ENCODE measurements around the gene NKAIN2. TPM values are rescaled to one million over a fixed set of nuclear protein-coding genes. Genes with fewer than 3 reads are reported as not detected.

Gene NKAIN2
- total and polyA plus RNA-seq, 5 donors from 2014 or later: not detected

DNA sequence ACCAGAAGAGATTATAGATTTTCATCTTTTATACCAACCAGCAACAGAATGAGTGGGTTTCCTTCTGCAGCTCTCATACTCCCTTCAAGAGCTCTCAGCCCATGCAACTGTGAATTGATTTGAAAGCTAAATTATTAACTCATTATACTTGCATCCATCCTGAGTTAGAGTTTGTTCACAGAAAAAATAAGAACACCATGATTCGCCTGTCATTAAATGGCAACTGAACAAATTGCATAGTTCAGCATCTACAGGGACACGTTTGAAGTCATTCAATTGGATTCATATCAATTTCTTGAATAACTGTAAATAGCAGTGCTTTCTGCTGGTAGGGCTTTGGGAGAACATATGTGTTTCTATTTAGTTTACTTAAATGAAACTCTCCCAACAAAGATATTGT lies 65.7 kb downstream of the NKAIN2 start:
- no peak overlapping the region for H3K4me3 Mint-ChIP-seq
- ATAC-seq (ENCODE audit: low read depth in 2 of 2) (no peak), DNase-seq (no peak)
- Histone ChIP-seq H3K27me3 (ENCODE audit: control insufficient read depth, insufficient read depth, low read length) (no peaks in the 10 kb centered on the region), H3K9me3 (ENCODE audit: control insufficient read depth in 2 of 2, low read length in 2 of 2) (peaks cover 0 to 3% of the 10 kb centered on the region in 2 experiments), H3K36me3 (ENCODE audit: control insufficient read depth, insufficient read depth, low read length) (no peaks in the 10 kb centered on the region), H3K4me3 (ENCODE audit: low read depth, low read length) (no peak overlapping the region), H3K27ac (ENCODE audit: insufficient read depth, low read length, poor library complexity, severe bottlenecking) (no peak overlapping the region), H3K4me1 (ENCODE audit: control insufficient read depth, insufficient read depth, low read length, poor library complexity, severe bottlenecking) (no peaks in the 10 kb centered on the region)
- H3K9me3 Mint-ChIP-seq: peaks cover 0 to 12% (median 3%) of the 10 kb centered on the region in 7 donors
- no peaks in the 10 kb centered on the region for H3K27me3 Mint-ChIP-seq
- H3K27ac Mint-ChIP-seq: no peak overlapping the region
- H3K4me1 Mint-ChIP-seq: no peaks in the 10 kb centered on the region
- H3K36me3 Mint-ChIP-seq: no peaks in the 10 kb centered on the region

DNA sequence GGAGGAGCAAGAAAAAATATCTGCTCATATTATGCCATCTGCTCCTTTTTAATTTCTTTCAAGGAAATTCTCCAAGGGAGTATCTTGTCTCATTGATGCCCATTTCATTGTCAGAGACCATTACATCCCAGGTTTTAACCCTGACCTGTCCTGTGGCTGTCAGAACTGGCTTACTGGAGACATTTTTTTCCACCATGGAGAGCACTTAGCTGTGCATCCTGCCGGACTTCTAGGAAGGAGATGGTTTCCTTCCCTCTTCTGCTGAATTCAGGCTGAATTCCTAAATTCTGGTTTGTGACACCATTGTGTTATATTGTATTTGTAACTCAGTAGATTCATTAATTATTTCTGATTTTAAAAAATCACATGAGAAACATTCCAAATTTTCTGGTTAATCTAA lies 70.3 kb downstream of the NKAIN2 start:
- peaks cover 0 to 3% of the 10 kb centered on the region in 2 experiments for H3K9me3 ChIP-seq (ENCODE audit: control insufficient read depth in 2 of 2, low read length in 2 of 2)
- ATAC-seq (ENCODE audit: low read depth in 2 of 2) (no peak), DNase-seq (no peak)
- H3K4me3 ChIP-seq (ENCODE audit: low read depth, low read length): no peak overlapping the region
- no peaks in the 10 kb centered on the region for H3K27me3 Mint-ChIP-seq
- H3K27ac ChIP-seq (ENCODE audit: insufficient read depth, low read length, poor library complexity, severe bottlenecking): no peak overlapping the region
- no peaks in the 10 kb centered on the region for H3K4me1 ChIP-seq (ENCODE audit: control insufficient read depth, insufficient read depth, low read length, poor library complexity, severe bottlenecking)
- H3K27ac Mint-ChIP-seq: no peak overlapping the region
- no peaks in the 10 kb centered on the region for H3K4me1 Mint-ChIP-seq
- H3K27me3 ChIP-seq (ENCODE audit: control insufficient read depth, insufficient read depth, low read length): no peaks in the 10 kb centered on the region
- peaks cover 0 to 14% (median 5%) of the 10 kb centered on the region in 7 donors for H3K9me3 Mint-ChIP-seq
- no peaks in the 10 kb centered on the region for H3K36me3 Mint-ChIP-seq
- no peak overlapping the region for H3K4me3 Mint-ChIP-seq
- no peaks in the 10 kb centered on the region for H3K36me3 ChIP-seq (ENCODE audit: control insufficient read depth, insufficient read depth, low read length)

DNA sequence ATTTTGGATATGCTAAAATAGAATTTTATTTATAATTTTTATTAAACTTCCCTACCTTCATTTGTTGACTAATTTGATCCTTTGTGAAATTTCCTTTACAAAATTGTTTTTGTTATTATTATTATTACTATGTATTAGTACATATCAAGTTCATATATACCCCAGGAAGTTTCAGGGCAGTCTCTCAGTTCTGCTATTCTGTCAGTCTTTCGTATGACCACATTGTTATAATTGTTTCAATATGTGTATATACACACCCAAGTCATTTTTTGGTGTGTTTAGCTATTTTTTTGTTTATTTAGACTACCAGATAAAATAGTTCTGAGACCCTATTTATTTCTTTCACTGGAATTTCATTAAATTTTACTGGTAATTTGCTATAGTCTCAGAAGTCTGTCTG lies 72.1 kb downstream of the NKAIN2 start:
- H3K4me1 Mint-ChIP-seq: no peaks in the 10 kb centered on the region
- Histone ChIP-seq H3K27ac (ENCODE audit: insufficient read depth, low read length, poor library complexity, severe bottlenecking) (no peak overlapping the region), H3K4me3 (ENCODE audit: low read depth, low read length) (no peak overlapping the region), H3K4me1 (ENCODE audit: control insufficient read depth, insufficient read depth, low read length, poor library complexity, severe bottlenecking) (no peaks in the 10 kb centered on the region), H3K9me3 (ENCODE audit: control insufficient read depth in 2 of 2, low read length in 2 of 2) (peaks cover 0 to 3% of the 10 kb centered on the region in 2 experiments), H3K27me3 (ENCODE audit: control insufficient read depth, insufficient read depth, low read length) (no peaks in the 10 kb centered on the region), H3K36me3 (ENCODE audit: control insufficient read depth, insufficient read depth, low read length) (no peaks in the 10 kb centered on the region)
- H3K27me3 Mint-ChIP-seq: no peaks in the 10 kb centered on the region
- H3K4me3 Mint-ChIP-seq: no peak overlapping the region
- no peak overlapping the region for H3K27ac Mint-ChIP-seq
- ATAC-seq (ENCODE audit: low read depth in 2 of 2): no peak
- peaks cover 0 to 18% (median 5%) of the 10 kb centered on the region in 7 donors for H3K9me3 Mint-ChIP-seq
- no peaks in the 10 kb centered on the region for H3K36me3 Mint-ChIP-seq
- no peak for DNase-seq

DNA sequence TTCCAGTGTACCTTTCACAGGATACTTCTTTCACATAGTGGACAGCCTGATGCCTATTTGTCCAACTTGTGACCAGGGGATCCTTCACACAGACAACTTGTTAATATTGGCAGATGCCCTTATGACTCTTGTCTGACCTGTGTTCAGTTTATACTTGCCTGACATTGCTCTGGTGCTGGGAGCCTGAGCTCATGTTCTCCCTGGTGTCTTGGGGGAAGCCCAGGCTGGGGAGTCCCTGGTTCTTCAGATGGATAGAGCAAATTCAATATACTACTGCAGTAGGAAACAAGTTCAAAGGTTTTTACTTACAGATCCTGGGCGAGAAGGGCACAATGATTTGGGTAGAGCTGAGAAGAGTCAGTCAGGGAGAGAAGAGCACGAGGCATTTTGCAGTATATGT lies 76.1 kb downstream of the NKAIN2 start:
- Histone ChIP-seq H3K36me3 (ENCODE audit: control insufficient read depth, insufficient read depth, low read length) (no peaks in the 10 kb centered on the region), H3K9me3 (ENCODE audit: control insufficient read depth in 2 of 2, low read length in 2 of 2) (no peaks in the 10 kb centered on the region), H3K4me3 (ENCODE audit: low read depth, low read length) (no peak overlapping the region), H3K4me1 (ENCODE audit: control insufficient read depth, insufficient read depth, low read length, poor library complexity, severe bottlenecking) (no peaks in the 10 kb centered on the region), H3K27me3 (ENCODE audit: control insufficient read depth, insufficient read depth, low read length) (no peaks in the 10 kb centered on the region), H3K27ac (ENCODE audit: insufficient read depth, low read length, poor library complexity, severe bottlenecking) (no peak overlapping the region)
- no peak for ATAC-seq (ENCODE audit: low read depth in 2 of 2)
- H3K27me3 Mint-ChIP-seq: no peaks in the 10 kb centered on the region
- no peaks in the 10 kb centered on the region for H3K36me3 Mint-ChIP-seq
- no peaks in the 10 kb centered on the region for H3K4me1 Mint-ChIP-seq
- H3K4me3 Mint-ChIP-seq: no peak overlapping the region
- no peak overlapping the region for H3K27ac Mint-ChIP-seq
- H3K9me3 Mint-ChIP-seq: peaks cover 0 to 11% (median 4%) of the 10 kb centered on the region in 7 donors
- no peak for DNase-seq

DNA sequence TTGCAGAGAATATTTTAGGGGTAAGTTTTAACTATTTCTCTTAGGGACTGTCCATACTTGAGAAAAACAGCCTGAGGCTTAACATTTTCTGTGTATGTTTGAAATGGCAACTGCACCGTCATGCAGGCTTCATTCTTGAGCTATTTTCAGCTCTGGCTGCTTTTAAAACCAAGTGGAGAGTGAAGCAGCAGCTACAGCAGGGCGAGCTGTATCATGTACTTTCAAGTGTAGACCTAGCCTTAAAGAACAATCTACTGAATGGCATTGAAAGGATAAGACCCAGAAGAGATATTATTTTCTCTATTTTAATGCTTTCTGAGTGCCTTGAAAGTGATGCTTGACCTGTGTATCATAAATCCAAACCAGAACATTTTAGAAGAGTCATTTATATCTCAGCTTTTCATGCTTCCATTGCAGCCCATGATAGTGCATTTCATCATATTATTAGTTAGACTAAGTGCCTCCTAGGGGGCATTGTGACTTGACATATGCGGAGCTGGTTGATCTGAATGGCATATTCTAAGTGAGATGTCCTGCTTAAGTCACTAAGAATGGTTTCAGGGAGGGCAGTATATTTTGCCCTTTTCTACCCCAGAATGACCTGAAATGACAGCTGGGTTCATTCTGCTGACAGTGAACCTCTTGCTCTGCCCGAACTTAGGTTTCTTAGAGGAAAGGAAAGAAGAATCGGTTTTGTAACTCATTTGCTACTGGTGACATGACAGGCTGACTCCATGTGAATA lies 85.3 kb downstream of the NKAIN2 start:
- H3K9me3 Mint-ChIP-seq: peaks cover 0 to 12% (median 2%) of the 10 kb centered on the region in 7 donors
- no peak overlapping the region for H3K27ac Mint-ChIP-seq
- Histone ChIP-seq H3K36me3 (ENCODE audit: control insufficient read depth, insufficient read depth, low read length) (no peaks in the 10 kb centered on the region), H3K9me3 (ENCODE audit: control insufficient read depth in 2 of 2, low read length in 2 of 2) (no peaks in the 10 kb centered on the region), H3K4me3 (ENCODE audit: low read depth, low read length) (no peak overlapping the region), H3K4me1 (ENCODE audit: control insufficient read depth, insufficient read depth, low read length, poor library complexity, severe bottlenecking) (no peaks in the 10 kb centered on the region), H3K27me3 (ENCODE audit: control insufficient read depth, insufficient read depth, low read length) (no peaks in the 10 kb centered on the region), H3K27ac (ENCODE audit: insufficient read depth, low read length, poor library complexity, severe bottlenecking) (no peak overlapping the region)
- no peak for ATAC-seq (ENCODE audit: low read depth in 2 of 2)
- no peaks in the 10 kb centered on the region for H3K4me1 Mint-ChIP-seq
- no peaks in the 10 kb centered on the region for H3K27me3 Mint-ChIP-seq
- no peaks in the 10 kb centered on the region for H3K36me3 Mint-ChIP-seq
- H3K4me3 Mint-ChIP-seq: no peak overlapping the region
- DNase-seq: no peak

DNA sequence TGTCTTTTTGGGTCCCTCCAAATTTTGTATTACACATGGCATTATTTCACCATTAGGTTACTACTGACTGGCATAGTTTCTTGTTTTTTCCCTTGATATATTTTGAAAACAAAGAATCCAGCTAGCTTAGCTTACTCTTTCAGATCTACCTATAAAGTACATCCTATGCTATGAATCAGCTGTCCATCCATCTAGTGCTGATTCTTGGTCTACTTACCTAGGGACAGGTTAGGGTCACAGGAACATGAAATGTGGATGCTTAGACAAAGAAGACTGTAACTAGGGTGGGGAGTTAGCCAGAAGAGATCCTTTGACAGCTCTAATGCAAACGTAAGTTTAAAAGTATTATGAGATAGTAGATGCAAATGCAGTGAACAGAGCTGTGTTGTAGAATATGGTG lies 91.7 kb downstream of the NKAIN2 start:
- no peak overlapping the region for H3K27ac ChIP-seq (ENCODE audit: insufficient read depth, low read length, poor library complexity, severe bottlenecking)
- H3K27me3 ChIP-seq (ENCODE audit: control insufficient read depth, insufficient read depth, low read length): no peaks in the 10 kb centered on the region
- no peaks in the 10 kb centered on the region for H3K36me3 ChIP-seq (ENCODE audit: control insufficient read depth, insufficient read depth, low read length)
- DNase-seq (no peak), ATAC-seq (ENCODE audit: low read depth in 2 of 2) (no peak)
- H3K4me1 ChIP-seq (ENCODE audit: control insufficient read depth, insufficient read depth, low read length, poor library complexity, severe bottlenecking): no peaks in the 10 kb centered on the region
- Mint-ChIP-seq H3K27me3 (no peaks in the 10 kb centered on the region), H3K4me1 (no peaks in the 10 kb centered on the region), H3K9me3 (peaks cover 0 to 14% (median 4%) of the 10 kb centered on the region in 7 donors), H3K4me3 (no peak overlapping the region), H3K27ac (no peak overlapping the region), H3K36me3 (no peaks in the 10 kb centered on the region)
- peaks cover 0 to 4% of the 10 kb centered on the region in 2 experiments for H3K9me3 ChIP-seq (ENCODE audit: control insufficient read depth in 2 of 2, low read length in 2 of 2)
- no peak overlapping the region for H3K4me3 ChIP-seq (ENCODE audit: low read depth, low read length)

DNA sequence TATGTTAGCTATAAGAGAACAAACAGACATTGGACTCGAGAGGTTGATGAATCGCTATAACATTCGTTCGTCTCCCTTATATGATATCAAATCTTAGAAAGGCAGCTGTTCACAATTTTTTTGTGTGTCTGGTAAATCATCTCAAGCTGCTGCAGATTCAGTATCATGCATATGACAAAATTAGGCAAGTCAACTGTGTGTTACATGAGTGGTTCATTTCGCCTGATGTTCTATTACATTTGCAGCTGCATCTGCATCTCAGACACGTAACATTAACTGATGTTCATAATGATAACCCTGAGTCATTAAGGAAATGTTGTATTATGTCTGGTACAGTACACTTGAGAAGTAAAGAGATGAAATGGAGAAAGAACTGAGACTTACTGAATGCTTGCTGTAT lies 92.1 kb downstream of the NKAIN2 start:
- Histone ChIP-seq H3K27me3 (ENCODE audit: control insufficient read depth, insufficient read depth, low read length) (no peaks in the 10 kb centered on the region), H3K4me1 (ENCODE audit: control insufficient read depth, insufficient read depth, low read length, poor library complexity, severe bottlenecking) (no peaks in the 10 kb centered on the region), H3K4me3 (ENCODE audit: low read depth, low read length) (no peak overlapping the region), H3K36me3 (ENCODE audit: control insufficient read depth, insufficient read depth, low read length) (no peaks in the 10 kb centered on the region), H3K9me3 (ENCODE audit: control insufficient read depth in 2 of 2, low read length in 2 of 2) (peaks cover 0 to 4% of the 10 kb centered on the region in 2 experiments), H3K27ac (ENCODE audit: insufficient read depth, low read length, poor library complexity, severe bottlenecking) (no peak overlapping the region)
- no peak overlapping the region for H3K4me3 Mint-ChIP-seq
- no peaks in the 10 kb centered on the region for H3K4me1 Mint-ChIP-seq
- H3K27ac Mint-ChIP-seq: no peak overlapping the region
- no peaks in the 10 kb centered on the region for H3K36me3 Mint-ChIP-seq
- DNase-seq: no peak
- ATAC-seq (ENCODE audit: low read depth in 2 of 2): no peak
- no peaks in the 10 kb centered on the region for H3K27me3 Mint-ChIP-seq
- peaks cover 0 to 12% (median 4%) of the 10 kb centered on the region in 7 donors for H3K9me3 Mint-ChIP-seq

DNA sequence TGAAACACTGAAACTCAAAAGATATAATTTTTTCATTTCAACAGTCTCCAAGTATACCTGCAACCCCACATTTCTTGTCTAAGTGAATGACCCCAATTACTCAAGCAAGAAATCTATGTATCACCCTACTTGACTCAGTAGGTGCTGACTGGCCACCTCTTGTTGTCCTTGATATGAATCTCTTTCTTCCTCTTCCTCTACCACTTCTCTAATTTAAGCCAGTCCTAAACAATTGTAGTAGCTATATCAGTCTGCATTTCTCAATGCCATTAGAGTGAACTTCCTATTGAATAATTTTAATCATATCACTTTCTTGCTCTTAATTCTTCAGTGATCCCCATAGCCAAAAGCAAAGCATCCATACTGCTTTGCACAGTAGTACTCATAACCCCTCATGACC lies 93.2 kb downstream of the NKAIN2 start:
- Histone ChIP-seq H3K4me1 (ENCODE audit: control insufficient read depth, insufficient read depth, low read length, poor library complexity, severe bottlenecking) (no peaks in the 10 kb centered on the region), H3K27me3 (ENCODE audit: control insufficient read depth, insufficient read depth, low read length) (no peaks in the 10 kb centered on the region), H3K36me3 (ENCODE audit: control insufficient read depth, insufficient read depth, low read length) (no peaks in the 10 kb centered on the region), H3K9me3 (ENCODE audit: control insufficient read depth in 2 of 2, low read length in 2 of 2) (peaks cover 0 to 4% of the 10 kb centered on the region in 2 experiments), H3K27ac (ENCODE audit: insufficient read depth, low read length, poor library complexity, severe bottlenecking) (no peak overlapping the region), H3K4me3 (ENCODE audit: low read depth, low read length) (no peak overlapping the region)
- H3K4me3 Mint-ChIP-seq: no peak overlapping the region
- DNase-seq (no peak), ATAC-seq (ENCODE audit: low read depth in 2 of 2) (no peak)
- peaks cover 0 to 10% (median 2%) of the 10 kb centered on the region in 7 donors for H3K9me3 Mint-ChIP-seq
- H3K27ac Mint-ChIP-seq: no peak overlapping the region
- no peaks in the 10 kb centered on the region for H3K36me3 Mint-ChIP-seq
- H3K4me1 Mint-ChIP-seq: no peaks in the 10 kb centered on the region
- H3K27me3 Mint-ChIP-seq: no peaks in the 10 kb centered on the region

All from CD4-positive, CD25-positive, alpha-beta regulatory T cell (primary cell).